HCT116 (cell line): ENCODE data around the gene DTX3L.

Source experiments
- CTCF ChIP-seq, 3 experiments: fragments of 200-600 bp in 1 of 3; sonication (generic) in 1 of 3; IDR thresholded peaks in 2 of 3; conservative IDR thresholded peaks in 1 of 3; 2 replicates each; pipeline ENCODE4 v1.5.1; 2012 to 2017; ENCODE audit warnings: low read depth in 2 of 3, low read length in 2 of 3, antibody characterized with exemption in 1 of 3, borderline replicate concordance in 1 of 3, control low read depth in 1 of 3, mild to moderate bottlenecking in 1 of 3, mixed read lengths in 1 of 3, mixed run types in 1 of 3, moderate library complexity in 1 of 3; ENCODE audit not compliant: insufficient read depth in 1 of 3
- ELF1 ChIP-seq: IDR thresholded peaks from 2 replicates; pipeline ENCODE4 v1.6.1; 2012; ENCODE audit warnings: low read depth, borderline replicate concordance
- EZH2 ChIP-seq: fragments of 200-600 bp; sonication (generic); IDR thresholded peaks from 2 replicates; pipeline ENCODE4 v1.6.1; 2017; ENCODE audit warnings: antibody characterized with exemption, mixed run types
- JUND ChIP-seq: IDR thresholded peaks from 2 replicates; pipeline ENCODE4 v1.6.1; 2012
- MAX ChIP-seq: IDR thresholded peaks from 2 replicates; pipeline ENCODE4 v1.6.1; 2012
- POLR2A ChIP-seq: IDR thresholded peaks from 2 replicates; pipeline ENCODE4 v1.7.0; 2011; ENCODE audit warnings: borderline replicate concordance; ENCODE audit not compliant: insufficient read depth, insufficient read length; ENCODE audit errors: extremely low read depth
- POLR2AphosphoS5 ChIP-seq: IDR thresholded peaks from 2 replicates; pipeline ENCODE4 v1.6.1; 2011; ENCODE audit warnings: mild to moderate bottlenecking, low read depth, low read length, moderate library complexity
- RAD21 ChIP-seq: IDR thresholded peaks from 2 replicates; pipeline ENCODE4 v1.6.1; 2012; ENCODE audit warnings: low read depth, mild to moderate bottlenecking
- SIN3A ChIP-seq: IDR thresholded peaks from 2 replicates; pipeline ENCODE4 v1.6.1; 2012; ENCODE audit warnings: low read depth
- TF ChIP-seq, protein P1 (sequence below): IDR thresholded peaks from 2 replicates; pipeline ENCODE4 v1.6.1; 2012; ENCODE audit warnings: low read depth
- TF ChIP-seq, protein P2 (sequence below): IDR thresholded peaks from 2 replicates; pipeline ENCODE4 v1.6.1; 2012

- TF ChIP-seq POLR2AphosphoS5 (no peak), CTCF (IDR thresholded peaks at IDR 0.05 in 2 of 3, conservative IDR thresholded peaks at IDR 0.05 in 1 of 3; ENCODE audit: borderline replicate concordance in 1 of 3, insufficient read depth in 1 of 3, low read depth in 2 of 3, low read length in 2 of 3) (no peak), POLR2A (no peak), EZH2 (no peak), ELF1 (no peak), JUND (no peak), MAX (no peak), RAD21 (no peak), SIN3A (no peak)
- TF ChIP-seq, protein P1, sequence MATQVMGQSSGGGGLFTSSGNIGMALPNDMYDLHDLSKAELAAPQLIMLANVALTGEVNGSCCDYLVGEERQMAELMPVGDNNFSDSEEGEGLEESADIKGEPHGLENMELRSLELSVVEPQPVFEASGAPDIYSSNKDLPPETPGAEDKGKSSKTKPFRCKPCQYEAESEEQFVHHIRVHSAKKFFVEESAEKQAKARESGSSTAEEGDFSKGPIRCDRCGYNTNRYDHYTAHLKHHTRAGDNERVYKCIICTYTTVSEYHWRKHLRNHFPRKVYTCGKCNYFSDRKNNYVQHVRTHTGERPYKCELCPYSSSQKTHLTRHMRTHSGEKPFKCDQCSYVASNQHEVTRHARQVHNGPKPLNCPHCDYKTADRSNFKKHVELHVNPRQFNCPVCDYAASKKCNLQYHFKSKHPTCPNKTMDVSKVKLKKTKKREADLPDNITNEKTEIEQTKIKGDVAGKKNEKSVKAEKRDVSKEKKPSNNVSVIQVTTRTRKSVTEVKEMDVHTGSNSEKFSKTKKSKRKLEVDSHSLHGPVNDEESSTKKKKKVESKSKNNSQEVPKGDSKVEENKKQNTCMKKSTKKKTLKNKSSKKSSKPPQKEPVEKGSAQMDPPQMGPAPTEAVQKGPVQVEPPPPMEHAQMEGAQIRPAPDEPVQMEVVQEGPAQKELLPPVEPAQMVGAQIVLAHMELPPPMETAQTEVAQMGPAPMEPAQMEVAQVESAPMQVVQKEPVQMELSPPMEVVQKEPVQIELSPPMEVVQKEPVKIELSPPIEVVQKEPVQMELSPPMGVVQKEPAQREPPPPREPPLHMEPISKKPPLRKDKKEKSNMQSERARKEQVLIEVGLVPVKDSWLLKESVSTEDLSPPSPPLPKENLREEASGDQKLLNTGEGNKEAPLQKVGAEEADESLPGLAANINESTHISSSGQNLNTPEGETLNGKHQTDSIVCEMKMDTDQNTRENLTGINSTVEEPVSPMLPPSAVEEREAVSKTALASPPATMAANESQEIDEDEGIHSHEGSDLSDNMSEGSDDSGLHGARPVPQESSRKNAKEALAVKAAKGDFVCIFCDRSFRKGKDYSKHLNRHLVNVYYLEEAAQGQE, result no peak
- TF ChIP-seq, protein P2, sequence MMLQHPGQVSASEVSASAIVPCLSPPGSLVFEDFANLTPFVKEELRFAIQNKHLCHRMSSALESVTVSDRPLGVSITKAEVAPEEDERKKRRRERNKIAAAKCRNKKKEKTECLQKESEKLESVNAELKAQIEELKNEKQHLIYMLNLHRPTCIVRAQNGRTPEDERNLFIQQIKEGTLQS, result no peak
Observed at GRCh38 chr3:122623031-122623829, 59.1 kb downstream of the DTX3L start.
